Measurements from ENCODE around the gene CACNB2.

GRCh38 chr10:18368682-18369081 is 228.5 kb downstream of the CACNB2 start:
- TF ChIP-seq, protein P1, sequence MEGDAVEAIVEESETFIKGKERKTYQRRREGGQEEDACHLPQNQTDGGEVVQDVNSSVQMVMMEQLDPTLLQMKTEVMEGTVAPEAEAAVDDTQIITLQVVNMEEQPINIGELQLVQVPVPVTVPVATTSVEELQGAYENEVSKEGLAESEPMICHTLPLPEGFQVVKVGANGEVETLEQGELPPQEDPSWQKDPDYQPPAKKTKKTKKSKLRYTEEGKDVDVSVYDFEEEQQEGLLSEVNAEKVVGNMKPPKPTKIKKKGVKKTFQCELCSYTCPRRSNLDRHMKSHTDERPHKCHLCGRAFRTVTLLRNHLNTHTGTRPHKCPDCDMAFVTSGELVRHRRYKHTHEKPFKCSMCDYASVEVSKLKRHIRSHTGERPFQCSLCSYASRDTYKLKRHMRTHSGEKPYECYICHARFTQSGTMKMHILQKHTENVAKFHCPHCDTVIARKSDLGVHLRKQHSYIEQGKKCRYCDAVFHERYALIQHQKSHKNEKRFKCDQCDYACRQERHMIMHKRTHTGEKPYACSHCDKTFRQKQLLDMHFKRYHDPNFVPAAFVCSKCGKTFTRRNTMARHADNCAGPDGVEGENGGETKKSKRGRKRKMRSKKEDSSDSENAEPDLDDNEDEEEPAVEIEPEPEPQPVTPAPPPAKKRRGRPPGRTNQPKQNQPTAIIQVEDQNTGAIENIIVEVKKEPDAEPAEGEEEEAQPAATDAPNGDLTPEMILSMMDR (IDR thresholded peaks at IDR 0.05) = no peak
- TF ChIP-seq EZH2phosphoT487 (IDR thresholded peaks at IDR 0.05) = no peak
- TF ChIP-seq EZH2 (IDR thresholded peaks at IDR 0.05) = no peak

Measured in neural progenitor cell (in vitro differentiated cells).